ENCODE data around the gene GNG7. TPM values are rescaled to one million over a fixed set of nuclear protein-coding genes. Genes with fewer than 3 reads are reported as not detected.

Gene GNG7
- total RNA-seq, 2 experiments from 2014 or later = not detected

- H3K27ac Mint-ChIP-seq = no peak overlapping the region
- no peaks in the 10 kb centered on the region for H3K9me3 Mint-ChIP-seq (ENCODE audit: low read depth)
- ATAC-seq (no peak), DNase-seq (no peak)
- H3K4me1 Mint-ChIP-seq = peaks cover 2% of the 10 kb centered on the region
- no peak overlapping the region for H3K4me3 Mint-ChIP-seq
- no peaks in the 10 kb centered on the region for H3K36me3 Mint-ChIP-seq
- CTCF ChIA-PET = interaction anchor here (0.5 to 1.0 kb wide), 3 partner anchors 27 to 832 kb away, joined by 3 read pairs; no protein-coding TSS in a partner anchor
- H3K27me3 Mint-ChIP-seq = peaks cover 38% of the 10 kb centered on the region
Observed at GRCh38 chr19:2722541-2723344, 20.2 kb upstream of the GNG7 start.

GRCh38 chr19:2721570-2722540, 19.4 kb upstream of the GNG7 start:
- DNase-seq = no peak
- Mint-ChIP-seq H3K9me3 (ENCODE audit: low read depth) (no peaks in the 10 kb centered on the region), H3K4me3 (no peak overlapping the region), H3K27ac (no peak overlapping the region), H3K27me3 (peaks cover 31% of the 10 kb centered on the region), H3K36me3 (no peaks in the 10 kb centered on the region), H3K4me1 (no peaks in the 10 kb centered on the region)
- ATAC-seq = no peak
- CTCF ChIA-PET = interaction anchor here (0.7 to 1.0 kb wide), 2 partner anchors 28 to 73 kb away, joined by 3 read pairs; no protein-coding TSS in a partner anchor

- Mint-ChIP-seq H3K36me3 (no peaks in the 10 kb centered on the region), H3K4me1 (no peaks in the 10 kb centered on the region), H3K27me3 (peaks cover 28% of the 10 kb centered on the region), H3K4me3 (no peak within 1 kb of the TSS), H3K27ac (no peak within 1 kb of the TSS), H3K9me3 (ENCODE audit: low read depth) (no peaks in the 10 kb centered on the region)
- CTCF ChIA-PET = no interaction called here
- DNase-seq (no peak), ATAC-seq (no peak)
Observed at GRCh38 chr19:2720777-2721569, 18.5 kb upstream of the GNG7 start, which contains the start of gene DIRAS1. Gene DIRAS1, minus strand, starts transcription at chr19:2721372. Its CDS starts 3,566 bp downstream, at chr19:2717806.

- DNase-seq (no peak), ATAC-seq (no peak)
- peaks cover 7% of the 10 kb centered on the region for H3K9me3 Mint-ChIP-seq (ENCODE audit: low read depth)
- peaks cover 3% of the 10 kb centered on the region for H3K36me3 Mint-ChIP-seq
- no peaks in the 10 kb centered on the region for H3K4me1 Mint-ChIP-seq
- H3K4me3 Mint-ChIP-seq = no peak overlapping the region
- CTCF ChIA-PET = no interaction called here
- peaks cover 28% of the 10 kb centered on the region for H3K27me3 Mint-ChIP-seq
- H3K27ac Mint-ChIP-seq = no peak overlapping the region
Observed at GRCh38 chr19:2719920-2720776, 17.7 kb upstream of the GNG7 start.

- no peak for ATAC-seq
- CTCF ChIA-PET = no interaction called here
- Mint-ChIP-seq H3K27me3 (peaks cover 26% of the 10 kb centered on the region), H3K4me1 (no peaks in the 10 kb centered on the region), H3K36me3 (peaks cover 3% of the 10 kb centered on the region), H3K9me3 (ENCODE audit: low read depth) (peaks cover 10% of the 10 kb centered on the region), H3K27ac (no peak overlapping the region), H3K4me3 (no peak overlapping the region)
- DNase-seq = no peak
Observed at GRCh38 chr19:2719232-2719735, 16.8 kb upstream of the GNG7 start.

- CTCF ChIA-PET = no interaction called here
- Mint-ChIP-seq H3K36me3 (peaks cover 3% of the 10 kb centered on the region), H3K27ac (no peak overlapping the region), H3K4me3 (no peak overlapping the region), H3K4me1 (no peaks in the 10 kb centered on the region), H3K9me3 (ENCODE audit: low read depth) (peaks cover 10% of the 10 kb centered on the region), H3K27me3 (peaks cover 25% of the 10 kb centered on the region)
- DNase-seq (no peak), ATAC-seq (no peak)
Observed at GRCh38 chr19:2717638-2718541, 15.4 kb upstream of the GNG7 start.

GRCh38 chr19:2716722-2717637, 14.5 kb upstream of the GNG7 start:
- DNase-seq (no peak), ATAC-seq (no peak)
- Mint-ChIP-seq H3K36me3 (peaks cover 3% of the 10 kb centered on the region), H3K4me1 (no peaks in the 10 kb centered on the region), H3K9me3 (ENCODE audit: low read depth) (peaks cover 10% of the 10 kb centered on the region), H3K4me3 (no peak overlapping the region), H3K27ac (no peak overlapping the region), H3K27me3 (peaks cover 18% of the 10 kb centered on the region)
- CTCF ChIA-PET = no interaction called here

- no peak overlapping the region for H3K4me3 Mint-ChIP-seq
- peaks cover 10% of the 10 kb centered on the region for H3K9me3 Mint-ChIP-seq (ENCODE audit: low read depth)
- peaks cover 13% of the 10 kb centered on the region for H3K27me3 Mint-ChIP-seq
- ATAC-seq = no peak
- H3K36me3 Mint-ChIP-seq = peaks cover 3% of the 10 kb centered on the region
- H3K27ac Mint-ChIP-seq = no peak overlapping the region
- no peaks in the 10 kb centered on the region for H3K4me1 Mint-ChIP-seq
- no peak for DNase-seq
- CTCF ChIA-PET = no interaction called here
Observed at GRCh38 chr19:2716275-2716650, 13.8 kb upstream of the GNG7 start.

GRCh38 chr19:2715470-2716274, 13.2 kb upstream of the GNG7 start:
- Mint-ChIP-seq H3K9me3 (ENCODE audit: low read depth) (peaks cover 10% of the 10 kb centered on the region), H3K4me1 (no peaks in the 10 kb centered on the region), H3K27ac (no peak overlapping the region), H3K27me3 (peaks cover 13% of the 10 kb centered on the region), H3K36me3 (peaks cover 3% of the 10 kb centered on the region), H3K4me3 (no peak overlapping the region)
- ATAC-seq (no peak), DNase-seq (no peak)
- CTCF ChIA-PET = no interaction called here

- no peak overlapping the region for H3K4me3 Mint-ChIP-seq
- CTCF ChIA-PET = no interaction called here
- no peak for DNase-seq
- peaks cover 3% of the 10 kb centered on the region for H3K4me1 Mint-ChIP-seq
- peaks cover 9% of the 10 kb centered on the region for H3K27me3 Mint-ChIP-seq
- no peak overlapping the region for H3K27ac Mint-ChIP-seq
- peaks cover 3% of the 10 kb centered on the region for H3K36me3 Mint-ChIP-seq
- no peak for ATAC-seq
- peaks cover 10% of the 10 kb centered on the region for H3K9me3 Mint-ChIP-seq (ENCODE audit: low read depth)
Observed at GRCh38 chr19:2714531-2715269, 12.2 kb upstream of the GNG7 start.
